ENCODE measurements around the gene ASIC4. TPM values are rescaled to one million over a fixed set of nuclear protein-coding genes. Genes with fewer than 3 reads are reported as not detected.

The ASIC4 gene
- total and polyA plus RNA-seq, 2 of the 8 experiments (the other 6 are each of a cell fraction or from before 2014, with no cell fraction given), result 0.12 to 0.22 TPM

DNA sequence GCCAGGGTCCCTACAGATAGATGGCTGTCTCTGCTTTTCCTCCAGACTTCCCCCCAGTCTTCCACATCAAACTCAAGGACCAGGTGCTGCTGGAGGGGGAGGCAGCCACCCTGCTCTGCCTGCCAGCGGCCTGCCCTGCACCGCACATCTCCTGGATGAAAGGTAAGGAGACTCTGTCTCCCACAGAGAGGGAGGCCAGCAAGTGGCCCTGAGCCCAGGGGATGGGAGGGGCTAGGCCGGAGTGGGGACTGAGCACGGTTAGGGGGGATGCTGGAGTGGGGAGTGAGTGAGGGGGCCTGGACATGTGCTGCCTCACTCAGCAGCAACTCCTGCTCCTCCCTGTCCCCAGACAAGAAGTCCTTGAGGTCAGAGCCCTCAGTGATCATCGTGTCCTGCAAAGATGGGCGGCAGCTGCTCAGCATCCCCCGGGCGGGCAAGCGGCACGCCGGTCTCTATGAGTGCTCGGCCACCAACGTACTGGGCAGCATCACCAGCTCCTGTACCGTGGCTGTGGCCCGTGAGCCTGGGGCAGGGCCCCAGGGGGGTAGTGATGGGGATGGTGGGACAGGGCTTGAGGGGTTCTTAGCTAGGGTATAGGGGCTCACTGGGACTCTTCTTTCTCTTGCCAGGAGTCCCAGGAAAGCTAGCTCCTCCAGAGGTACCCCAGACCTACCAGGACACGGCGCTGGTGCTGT is 26.0 kb upstream of the ASIC4 start:
- H3K23me2 ChIP-seq (ENCODE audit: low read depth, low read length), result peaks cover 8% of the 10 kb centered on the region; the same call in 1 of the 2 replicates
- H3K4ac ChIP-seq (replicated peaks; ENCODE audit: insufficient read length, low read depth, low read length), result peak overlapping the region; percentile 48
- peaks cover 20 to 38% (median 32%) of the 10 kb centered on the region in 4 experiments for H3K27me3 ChIP-seq (replicated peaks in 1 of 4; ENCODE audit: control insufficient read depth in 3 of 4, extremely low read depth in 1 of 4, insufficient read depth in 3 of 4, low read length in 3 of 4)
- H3K9ac ChIP-seq (replicated peaks in 1 of 4; ENCODE audit: extremely low read depth in 1 of 4, low read depth in 3 of 4, low read length in 3 of 4), result no peak overlapping the region
- no peak overlapping the region for H3K18ac ChIP-seq (ENCODE audit: extremely low read depth, low read length)
- CTCF ChIA-PET (ENCODE audit: partially characterized antibody), result interaction anchor here (8.0 to 113.1 kb wide), 3 partner anchors 1 to 86 kb away, joined by 74 to 7248 read pairs (median 7248); partner anchors contain the start of genes ASIC4, CHPF, DES and GMPPA
- DNase-seq (ENCODE audit: low read depth in 1 of 2, low spot score in 2 of 2), result no peak
- no peak overlapping the region for H2BK120ac ChIP-seq (replicated peaks; ENCODE audit: low read depth, low read length)
- no peak overlapping the region for H2AFZ ChIP-seq (ENCODE audit: low read length)
- H4K5ac ChIP-seq (ENCODE audit: insufficient read length, low read depth, low read length), result no peak overlapping the region
- H3K56ac ChIP-seq (replicated peaks; ENCODE audit: insufficient read length, low read depth, low read length), result no peak overlapping the region
- H3K4me3 ChIP-seq (ENCODE audit: extremely low read depth in 1 of 4, insufficient read depth in 2 of 4, low read depth in 3 of 4, low read length in 4 of 4), result no peak overlapping the region
- no peak overlapping the region for H2BK5ac ChIP-seq (ENCODE audit: low read depth, low read length)
- H3K36me3 ChIP-seq (ENCODE audit: control insufficient read depth in 2 of 4, insufficient read depth in 4 of 4, low read length in 3 of 4), result no peaks in the 10 kb centered on the region; a peak in 1 of 8 replicates
- H3K79me2 ChIP-seq (ENCODE audit: control insufficient read depth in 1 of 2, insufficient read depth in 2 of 2, low read length in 2 of 2), result no peaks in the 10 kb centered on the region
- 0 out of 2 replicates have a peak overlapping the region, but pooled peaks have one; percentile 29 for H2BK15ac ChIP-seq (ENCODE audit: low read length)
- H3K4me2 ChIP-seq (ENCODE audit: insufficient read depth in 1 of 2, low read depth in 2 of 2, low read length in 2 of 2), result no peak overlapping the region
- H3K9me3 ChIP-seq (ENCODE audit: insufficient read depth in 2 of 2, low read depth in 1 of 2, low read length in 1 of 2), result no peaks in the 10 kb centered on the region
- H3K23ac ChIP-seq (ENCODE audit: insufficient read length), result no peak overlapping the region
- H4K91ac ChIP-seq (replicated peaks; ENCODE audit: insufficient read length, low read length), result no peak overlapping the region
- no peak overlapping the region for H2BK20ac ChIP-seq (ENCODE audit: low read length)
- no peak overlapping the region; the same call in 1 of the 2 replicates for H2BK12ac ChIP-seq (ENCODE audit: low read depth, low read length)
- H3K4me1 ChIP-seq (replicated peaks in 1 of 4; ENCODE audit: control insufficient read depth in 3 of 4, insufficient read depth in 4 of 4, low read length in 3 of 4), result peaks cover 6 to 42% (median 28%) of the 10 kb centered on the region in 4 experiments
- H4K20me1 ChIP-seq (replicated peaks in 1 of 2; ENCODE audit: control insufficient read depth in 1 of 2, insufficient read depth in 2 of 2, low read length in 2 of 2), result no peaks in the 10 kb centered on the region
- POLR2A ChIA-PET (ENCODE audit: partially characterized antibody), result interaction anchor here (0.9 to 19.9 kb wide), 6 partner anchors 9 to 41 kb away, joined by 3 to 216 read pairs (median 4); partner anchors contain the start of gene ASIC4
- peak overlapping the region; percentile 60; the same call in 1 of the 2 replicates for H2AK5ac ChIP-seq (ENCODE audit: low read depth, low read length)
- H3K27ac ChIP-seq (ENCODE audit: low read depth, low read length), result no peak overlapping the region
- WGBS, 2 experiments (ENCODE audit: extremely low coverage in 1 of 2, insufficient coverage in 1 of 2, insufficient read length in 1 of 2, insufficient replicate concordance in 2 of 2, low coverage in 1 of 2, low lambda C conversion rate in 2 of 2, missing lambda C conversion rate in 1 of 2), result 86% methylated on average over 16 of the region's 17 CpGs; no CpG with 5 or more reads in 1 of the 2 experiments
- no peak overlapping the region for H4K8ac ChIP-seq (ENCODE audit: extremely low read depth, insufficient read depth, low read length)
- H3K14ac ChIP-seq (ENCODE audit: insufficient read length), result no peak overlapping the region
- no peak for FAIRE-seq
- no peaks in the 10 kb centered on the region for H3K79me1 ChIP-seq (ENCODE audit: low read depth, low read length)
- TF ChIP-seq SRF (IDR thresholded peaks at IDR 0.05; ENCODE audit: low read depth, low read length) (no peak), PHF8 (conservative IDR thresholded peaks at IDR 0.05; ENCODE audit: low read depth, low read length) (no peak), KDM1A (IDR thresholded peaks at IDR 0.05; ENCODE audit: borderline replicate concordance, low read length) (no peak), KDM4A (IDR thresholded peaks at IDR 0.05; ENCODE audit: low read depth, low read length, severe bottlenecking) (no peak), BCL11A (IDR thresholded peaks at IDR 0.05; ENCODE audit: low read depth in 2 of 2, low read length in 2 of 2) (no peak), SP4 (IDR thresholded peaks at IDR 0.05; ENCODE audit: low read length) (no peak), RAD21 (IDR thresholded peaks at IDR 0.05 in 1 of 2, conservative IDR thresholded peaks at IDR 0.05 in 1 of 2; ENCODE audit: low read depth in 2 of 2, low read length in 2 of 2) (no peak), NRF1 (IDR thresholded peaks at IDR 0.05; ENCODE audit: low read depth, low read length) (no peak), POU5F1 (IDR thresholded peaks at IDR 0.05; ENCODE audit: low read depth, low read length) (no peak), HDAC2 (IDR thresholded peaks at IDR 0.05; ENCODE audit: borderline replicate concordance in 1 of 2, low read depth in 2 of 2, low read length in 2 of 2) (no peak)
- TF ChIP-seq, protein P1, sequence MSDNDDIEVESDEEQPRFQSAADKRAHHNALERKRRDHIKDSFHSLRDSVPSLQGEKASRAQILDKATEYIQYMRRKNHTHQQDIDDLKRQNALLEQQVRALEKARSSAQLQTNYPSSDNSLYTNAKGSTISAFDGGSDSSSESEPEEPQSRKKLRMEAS (IDR thresholded peaks at IDR 0.05), result no peak
